ENCODE measurements around the gene C22orf39.

The C22orf39 gene

GRCh38 chr22:19476023-19476422 is 28.5 kb upstream of the C22orf39 start:
- DNase-seq = no peak

GRCh38 chr22:19473578-19473977 is 26.1 kb upstream of the C22orf39 start:
- DNase-seq = no peak

- DNase-seq = no peak
Observed at GRCh38 chr22:19472233-19472632, 24.7 kb upstream of the C22orf39 start.

- no peak for DNase-seq
Observed at GRCh38 chr22:19471572-19471971, 24.1 kb upstream of the C22orf39 start.

- DNase-seq = no peak
Observed at GRCh38 chr22:19470010-19470409, 22.5 kb upstream of the C22orf39 start.

GRCh38 chr22:19469421-19469820 is 21.9 kb upstream of the C22orf39 start:
- no peak for DNase-seq

- no peak for DNase-seq
Observed at GRCh38 chr22:19467912-19468311, 20.4 kb upstream of the C22orf39 start.

GRCh38 chr22:19466848-19467752 is 19.6 kb upstream of the C22orf39 start:
- DNase-seq = no peak

GRCh38 chr22:19466126-19466716 is 18.7 kb upstream of the C22orf39 start:
- no peak for DNase-seq

- DNase-seq = no peak
Observed at GRCh38 chr22:19464975-19465374, 17.5 kb upstream of the C22orf39 start.

GRCh38 chr22:19464546-19464945 is 17.0 kb upstream of the C22orf39 start:
- DNase-seq = no peak

- DNase-seq = no peak
Observed at GRCh38 chr22:19463491-19464469, 16.3 kb upstream of the C22orf39 start.

GRCh38 chr22:19463008-19463407 is 15.5 kb upstream of the C22orf39 start:
- DNase-seq = no peak

- DNase-seq = no peak
Observed at GRCh38 chr22:19461506-19461905, 14.0 kb upstream of the C22orf39 start.

- DNase-seq = no peak
Observed at GRCh38 chr22:19460036-19460435, 12.5 kb upstream of the C22orf39 start.

GRCh38 chr22:19457828-19458428 is 10.4 kb upstream of the C22orf39 start:
- no peak for DNase-seq

GRCh38 chr22:19456541-19456940 is 9.0 kb upstream of the C22orf39 start:
- DNase-seq = no peak

- no peak for DNase-seq
Observed at GRCh38 chr22:19455585-19456370, 8.3 kb upstream of the C22orf39 start.

- DNase-seq = no peak
Observed at GRCh38 chr22:19455033-19455432, 7.5 kb upstream of the C22orf39 start.

GRCh38 chr22:19454156-19454555 is 6.6 kb upstream of the C22orf39 start:
- no peak for DNase-seq

GRCh38 chr22:19453718-19454117 is 6.2 kb upstream of the C22orf39 start:
- DNase-seq = no peak

- DNase-seq = no peak
Observed at GRCh38 chr22:19451570-19451969, 4.1 kb upstream of the C22orf39 start.

Measured in 8988T (cell line).